Myocyte (in vitro differentiated cells): ENCODE measurements around the gene OR52R1. TPM values are rescaled to one million over a fixed set of nuclear protein-coding genes. Genes with fewer than 3 reads are reported as not detected.

Experiments used
- total RNA-seq: library from RNA; depleted of rRNA; stranded (reverse); fragments of >200 nt; gene quantifications from 2 replicates; pipeline ENCODE4 v1.2.3, GENCODE V29; 2014

The OR52R1 gene
- total RNA-seq, 1 donor from 2014 or later: not detected

Other genes starting within 250 kb of the OR52R1 start
- not detected in 2 replicates for gene OR52I2, start 222.6 kb downstream of the OR52R1 start, total RNA-seq
- not detected in 2 replicates for gene OR52I1, start 210.3 kb downstream of the OR52R1 start, total RNA-seq
- gene TRIM68, start 196.1 kb downstream of the OR52R1 start, total RNA-seq: 9.8 and 12.5 TPM in 2 replicates
- gene OR51D1, start 166.9 kb downstream of the OR52R1 start, total RNA-seq: not detected in 2 replicates
- gene OR51E1, start 160.4 kb downstream of the OR52R1 start, total RNA-seq: not detected in 2 replicates
- not detected in 2 replicates for gene OR51E2, start 106.5 kb downstream of the OR52R1 start, total RNA-seq
- gene MMP26, start 99.6 kb downstream of the OR52R1 start, total RNA-seq: not detected in 2 replicates
- gene OR51F1, start 34.4 kb downstream of the OR52R1 start, total RNA-seq: not detected in 2 replicates
- not detected in 2 replicates for gene OR51F2, start 16.9 kb upstream of the OR52R1 start, total RNA-seq
- gene OR51S1, start 44.8 kb upstream of the OR52R1 start, total RNA-seq: not detected in 2 replicates
- gene OR51T1, start 77.5 kb upstream of the OR52R1 start, total RNA-seq: not detected in 2 replicates
- gene OR51A7, start 99.4 kb upstream of the OR52R1 start, total RNA-seq: not detected in 2 replicates
- not detected in 2 replicates for gene OR51G2, start 115.0 kb upstream of the OR52R1 start, total RNA-seq
- gene OR51G1, start 120.0 kb upstream of the OR52R1 start, total RNA-seq: not detected in 2 replicates
- not detected in 2 replicates for gene OR51A4, start 143.2 kb upstream of the OR52R1 start, total RNA-seq
- not detected in 2 replicates for gene OR51A2, start 151.3 kb upstream of the OR52R1 start, total RNA-seq
- gene OR51L1, start 190.5 kb upstream of the OR52R1 start, total RNA-seq: not detected in 2 replicates
- gene OR52J3, start 242.1 kb upstream of the OR52R1 start, total RNA-seq: not detected in 2 replicates